ENCODE results near the gene HSDL1.

DNA sequence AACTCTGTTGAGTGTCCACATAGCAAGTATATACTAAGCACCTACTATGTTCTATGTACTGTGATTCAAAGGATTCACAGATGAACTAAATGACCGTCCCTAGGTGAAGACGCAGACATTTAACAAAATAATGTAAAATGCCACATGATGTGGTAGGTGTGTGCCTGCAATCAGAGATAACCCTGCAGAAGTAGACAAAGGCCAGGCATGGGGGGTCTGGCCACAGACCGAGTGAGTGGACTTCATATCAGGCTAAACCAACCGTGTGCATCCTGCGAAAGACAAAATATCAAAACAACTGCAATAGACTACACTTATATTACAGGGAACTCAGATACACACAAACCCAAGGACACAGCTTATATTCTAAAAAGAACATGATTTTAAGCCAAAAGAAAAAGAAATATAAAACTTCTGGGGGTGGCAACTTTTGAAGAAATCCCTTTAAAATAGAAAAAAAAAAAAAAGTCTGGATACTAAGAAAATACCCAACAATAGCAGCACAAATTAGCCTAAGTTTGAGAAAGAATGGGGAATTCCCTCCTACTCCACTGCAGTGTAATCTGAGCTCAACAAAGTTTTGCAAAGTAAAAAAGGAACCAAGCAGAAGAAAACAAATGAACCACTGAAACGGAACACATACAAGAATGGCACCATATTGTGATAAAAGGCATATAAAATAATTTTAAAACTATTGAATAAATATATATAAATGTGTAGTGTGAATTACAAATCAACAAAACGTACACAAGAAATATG lies 12.3 kb downstream of the HSDL1 start:
- TF ChIP-seq, protein P1, sequence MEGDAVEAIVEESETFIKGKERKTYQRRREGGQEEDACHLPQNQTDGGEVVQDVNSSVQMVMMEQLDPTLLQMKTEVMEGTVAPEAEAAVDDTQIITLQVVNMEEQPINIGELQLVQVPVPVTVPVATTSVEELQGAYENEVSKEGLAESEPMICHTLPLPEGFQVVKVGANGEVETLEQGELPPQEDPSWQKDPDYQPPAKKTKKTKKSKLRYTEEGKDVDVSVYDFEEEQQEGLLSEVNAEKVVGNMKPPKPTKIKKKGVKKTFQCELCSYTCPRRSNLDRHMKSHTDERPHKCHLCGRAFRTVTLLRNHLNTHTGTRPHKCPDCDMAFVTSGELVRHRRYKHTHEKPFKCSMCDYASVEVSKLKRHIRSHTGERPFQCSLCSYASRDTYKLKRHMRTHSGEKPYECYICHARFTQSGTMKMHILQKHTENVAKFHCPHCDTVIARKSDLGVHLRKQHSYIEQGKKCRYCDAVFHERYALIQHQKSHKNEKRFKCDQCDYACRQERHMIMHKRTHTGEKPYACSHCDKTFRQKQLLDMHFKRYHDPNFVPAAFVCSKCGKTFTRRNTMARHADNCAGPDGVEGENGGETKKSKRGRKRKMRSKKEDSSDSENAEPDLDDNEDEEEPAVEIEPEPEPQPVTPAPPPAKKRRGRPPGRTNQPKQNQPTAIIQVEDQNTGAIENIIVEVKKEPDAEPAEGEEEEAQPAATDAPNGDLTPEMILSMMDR (IDR thresholded peaks at IDR 0.05) = no peak
- no peak for TF ChIP-seq EP300 (IDR thresholded peaks at IDR 0.05)
- TF ChIP-seq POLR2A (IDR thresholded peaks at IDR 0.05) = no peak

Measured in tibial nerve (tissue), 4 donors.